GM18511 (cell line): ENCODE results near the gene MPST.

Source experiments
- ATAC-seq: cut with Tn5 transposase; IDR thresholded peaks from one replicate; pipeline ENCODE4 v1.9.1; 2021; ENCODE audit warnings: mild to moderate bottlenecking, moderate library complexity; ENCODE audit not compliant: unreplicated experiment

The MPST gene

GRCh38 chr22:37000676-37001534, 18.6 kb upstream of the MPST start:
- no peak for ATAC-seq

- no peak for ATAC-seq
These were observed 17.7 kb upstream of the MPST start for GRCh38 chr22:37001826-37002225.

- no peak for ATAC-seq
These were observed 16.9 kb upstream of the MPST start for GRCh38 chr22:37002633-37003032.

GRCh38 chr22:37007651-37008050, 11.9 kb upstream of the MPST start:
- no peak for ATAC-seq

- ATAC-seq = no peak
These were observed 11.2 kb upstream of the MPST start for GRCh38 chr22:37008365-37008764.

GRCh38 chr22:37009490-37009889, 10.1 kb upstream of the MPST start:
- ATAC-seq = no peak

- ATAC-seq = no peak
These were observed 9.4 kb upstream of the MPST start for GRCh38 chr22:37010174-37010573.

- ATAC-seq = no peak
These were observed 8.6 kb upstream of the MPST start for GRCh38 chr22:37010976-37011375.

GRCh38 chr22:37011472-37011871, 8.1 kb upstream of the MPST start:
- no peak for ATAC-seq

- ATAC-seq = no peak
These were observed 7.2 kb upstream of the MPST start for GRCh38 chr22:37012262-37012904.

GRCh38 chr22:37012956-37013355, 6.6 kb upstream of the MPST start:
- no peak for ATAC-seq

- no peak for ATAC-seq
These were observed 5.1 kb upstream of the MPST start for GRCh38 chr22:37014415-37014806.

GRCh38 chr22:37014835-37015586, 4.5 kb upstream of the MPST start:
- no peak for ATAC-seq

- ATAC-seq = no peak
These were observed 4.0 kb upstream of the MPST start for GRCh38 chr22:37015587-37015878.

- no peak for ATAC-seq
These were observed 3.2 kb upstream of the MPST start for GRCh38 chr22:37016134-37016910.

GRCh38 chr22:37017356-37017755, 2.2 kb upstream of the MPST start:
- ATAC-seq = no peak

- no peak for ATAC-seq
These were observed 1.3 kb upstream of the MPST start for GRCh38 chr22:37018086-37018814.

GRCh38 chr22:37018815-37019308, 680 bp upstream of the MPST start:
- peak; percentile 20 for ATAC-seq

- ATAC-seq = no peak
These were observed 594 bp downstream of the MPST start for GRCh38 chr22:37020192-37020479.

GRCh38 chr22:37021041-37021440, 1.5 kb downstream of the MPST start:
- ATAC-seq = no peak
